GM12864 (cell line): ENCODE results near the gene PSD.

Source experiments
- DNase-seq: peaks from one replicate; pipeline ENCODE4 v3.0.0-alpha.2; 2011; ENCODE audit warnings: low read depth
- H3K4me3 ChIP-seq: 2 replicates; pipeline ENCODE4 v1.5.1; 2011; ENCODE audit warnings: mild to moderate bottlenecking, low read depth, low read length, control low read depth
- CTCF ChIP-seq: IDR thresholded peaks from 2 replicates; pipeline ENCODE4 v1.5.1; 2011; ENCODE audit warnings: low read depth, mild to moderate bottlenecking, moderate library complexity, low read length, control low read depth, inconsistent platforms; ENCODE audit errors: missing control alignments

PSD gene

GRCh38 chr10:102404361-102405107 lies 14.1 kb downstream of the PSD start:
- no peak for DNase-seq
- TF ChIP-seq CTCF: no peak
- H3K4me3 ChIP-seq: no peak overlapping the region

GRCh38 chr10:102403115-102403514 lies 15.5 kb downstream of the PSD start:
- H3K4me3 ChIP-seq: no peak overlapping the region
- no peak for DNase-seq
- TF ChIP-seq CTCF: no peak

- TF ChIP-seq CTCF: no peak
- no peak for DNase-seq
- no peak overlapping the region for H3K4me3 ChIP-seq
Measured at GRCh38 chr10:102402512-102402896, 16.1 kb downstream of the PSD start.

- DNase-seq: no peak
- H3K4me3 ChIP-seq: no peak overlapping the region
- no peak for TF ChIP-seq CTCF
Measured at GRCh38 chr10:102401735-102402511, 16.7 kb downstream of the PSD start.

GRCh38 chr10:102401342-102401654 lies 17.3 kb downstream of the PSD start:
- no peak for DNase-seq
- TF ChIP-seq CTCF: no peak
- H3K4me3 ChIP-seq: no peak overlapping the region

GRCh38 chr10:102400598-102401341 lies 17.8 kb downstream of the PSD start:
- TF ChIP-seq CTCF: no peak
- DNase-seq: no peak
- no peak overlapping the region for H3K4me3 ChIP-seq
